KMS-11 (cell line): Measurements from ENCODE around the gene TMIGD2.
"Not testable (repeated sequence)": the region's sequence is repeated elsewhere in the genome, so short reads cannot be mapped to it uniquely, and the experiment has no call there.

ENCODE experiments used
- H2AFZ ChIP-seq: fragments of 200-600 bp; sonication (generic); 2 replicates; pipeline ENCODE4 v1.6.1; 2016; ENCODE audit warnings: antibody characterized with exemption, mixed run types, low read depth
- H3K27ac ChIP-seq: fragments of 200-600 bp; sonication (generic); 2 replicates; pipeline ENCODE4 v1.6.1; 2016; ENCODE audit warnings: mild to moderate bottlenecking, mixed run types
- H3K27me3 ChIP-seq: fragments of 200-600 bp; sonication (generic); 2 replicates; pipeline ENCODE4 v1.6.1; 2017; ENCODE audit warnings: mild to moderate bottlenecking, low read depth, mixed run types, moderate library complexity; ENCODE audit not compliant: insufficient read depth
- H3K36me3 ChIP-seq: fragments of 200-600 bp; sonication (generic); 2 replicates; pipeline ENCODE4 v1.6.1; 2017; ENCODE audit warnings: mild to moderate bottlenecking, mixed run types; ENCODE audit not compliant: insufficient read depth
- H3K4me1 ChIP-seq: fragments of 200-600 bp; sonication (generic); 2 replicates; pipeline ENCODE4 v1.6.1; 2016; ENCODE audit warnings: mild to moderate bottlenecking, low read depth, mixed run types; ENCODE audit not compliant: poor library complexity, severe bottlenecking
- H3K4me2 ChIP-seq: fragments of 200-600 bp; sonication (generic); 2 replicates; pipeline ENCODE4 v1.7.0; 2016; ENCODE audit warnings: mild to moderate bottlenecking, mixed run types
- H3K4me3 ChIP-seq: fragments of 200-600 bp; sonication (generic); IDR thresholded peaks from 2 replicates; pipeline ENCODE4 v1.6.1; 2017; ENCODE audit warnings: low read depth, low read length, mixed read lengths; ENCODE audit not compliant: insufficient read depth
- H3K79me2 ChIP-seq: fragments of 200-600 bp; sonication (generic); 2 replicates; pipeline ENCODE4 v1.6.1; 2016; ENCODE audit warnings: low read depth, mixed run types; ENCODE audit not compliant: insufficient read depth
- H3K9ac ChIP-seq: fragments of 200-600 bp; sonication (generic); 2 replicates; pipeline ENCODE4 v1.6.1; 2016; ENCODE audit warnings: mild to moderate bottlenecking, mixed run types
- H4K20me1 ChIP-seq: fragments of 200-600 bp; sonication (generic); 2 replicates; pipeline ENCODE4 v1.6.1; 2016; ENCODE audit warnings: mild to moderate bottlenecking, mixed run types; ENCODE audit not compliant: insufficient read depth
- CTCF ChIP-seq: fragments of 200-600 bp; sonication (generic); conservative IDR thresholded peaks from 2 replicates; pipeline ENCODE4 v1.6.1; 2017; ENCODE audit warnings: low read depth, mild to moderate bottlenecking, antibody characterized with exemption, low read length, moderate library complexity, mixed read lengths

TMIGD2 gene

GRCh38 chr19:4278419-4279266 lies 23.5 kb downstream of the TMIGD2 start, which contains the start of gene SHD:
Gene SHD (plus strand): TSS chr19:4279266. CDS start chr19:4280064, 798 bp downstream.
- no peaks in the 10 kb centered on the region for H4K20me1 ChIP-seq
- peaks cover 56% of the 10 kb centered on the region for H3K27me3 ChIP-seq
- no peak within 1 kb of the TSS for H3K9ac ChIP-seq
- no peaks in the 10 kb centered on the region for H3K4me1 ChIP-seq
- H3K79me2 ChIP-seq, result no peaks in the 10 kb centered on the region
- no peak within 1 kb of the TSS for H3K27ac ChIP-seq
- no peak within 1 kb of the TSS for H3K4me3 ChIP-seq
- no peak within 1 kb of the TSS for H3K4me2 ChIP-seq
- no peak within 1 kb of the TSS for H2AFZ ChIP-seq
- no peak for TF ChIP-seq CTCF
- no peaks in the 10 kb centered on the region for H3K36me3 ChIP-seq

GRCh38 chr19:4278010-4278409 lies 24.2 kb downstream of the TMIGD2 start:
- Histone ChIP-seq H3K4me2 (no peak overlapping the region), H3K4me1 (no peaks in the 10 kb centered on the region), H3K9ac (no peak overlapping the region), H3K4me3 (no peak overlapping the region), H3K79me2 (no peaks in the 10 kb centered on the region), H4K20me1 (no peaks in the 10 kb centered on the region), H3K27me3 (peaks cover 50% of the 10 kb centered on the region), H3K36me3 (no peaks in the 10 kb centered on the region), H2AFZ (no peak overlapping the region), H3K27ac (no peak overlapping the region)
- TF ChIP-seq CTCF, result no peak

GRCh38 chr19:4277191-4277696 lies 24.9 kb downstream of the TMIGD2 start:
- Histone ChIP-seq H3K27ac (no peak overlapping the region), H3K79me2 (no peaks in the 10 kb centered on the region)
- TF ChIP-seq CTCF, result no peak

GRCh38 chr19:4274321-4274686 lies 27.9 kb downstream of the TMIGD2 start:
- H3K4me1 ChIP-seq, H4K20me1 ChIP-seq, H3K36me3 ChIP-seq, H2AFZ ChIP-seq, H3K27ac ChIP-seq, H3K4me3 ChIP-seq, H3K79me2 ChIP-seq, H3K9ac ChIP-seq, H3K4me2 ChIP-seq: not testable (repeated sequence)
- peaks cover 18% of the 10 kb centered on the region; the same call in 1 of the 2 replicates for H3K27me3 ChIP-seq

More at GRCh38 chr19:4277191-4277696, 24.9 kb downstream of the TMIGD2 start:
- Histone ChIP-seq H3K36me3 (no peaks in the 10 kb centered on the region), H3K4me2 (no peak overlapping the region), H3K9ac (no peak overlapping the region), H2AFZ (no peak overlapping the region), H3K27me3 (peaks cover 42% of the 10 kb centered on the region), H3K4me1 (no peaks in the 10 kb centered on the region), H4K20me1 (no peaks in the 10 kb centered on the region), H3K4me3 (no peak overlapping the region)

GRCh38 chr19:4272894-4273293 lies 29.3 kb downstream of the TMIGD2 start:
- H3K4me2 ChIP-seq, result no peak overlapping the region
- H2AFZ ChIP-seq, result no peak overlapping the region
- no peak overlapping the region for H3K4me3 ChIP-seq
- no peak overlapping the region for H3K27ac ChIP-seq
- peaks cover 10% of the 10 kb centered on the region; the same call in 1 of the 2 replicates for H3K27me3 ChIP-seq
- no peak for TF ChIP-seq CTCF
- H3K36me3 ChIP-seq, result no peaks in the 10 kb centered on the region
- H4K20me1 ChIP-seq, result no peaks in the 10 kb centered on the region
- H3K9ac ChIP-seq, result no peak overlapping the region
- H3K4me1 ChIP-seq, result no peaks in the 10 kb centered on the region
- no peaks in the 10 kb centered on the region for H3K79me2 ChIP-seq
